Mammary epithelial cell (primary cell): ENCODE results near the gene MPDU1.

ENCODE experiments used
- CTCF ChIP-seq, 2 donors: IDR thresholded peaks in 1 of 2; conservative IDR thresholded peaks in 1 of 2; 2 replicates each; pipeline ENCODE4 v1.5.1; 2011 to 2012; ENCODE audit warnings: inconsistent platforms in 2 of 2, low read length in 2 of 2, mild to moderate bottlenecking in 2 of 2, control low read depth in 1 of 2, low read depth in 1 of 2; ENCODE audit not compliant: insufficient read depth in 1 of 2; ENCODE audit errors: extremely low read depth in 1 of 2
- EZH2 ChIP-seq: IDR thresholded peaks from 2 replicates; pipeline ENCODE4 v1.6.1; 2012; ENCODE audit warnings: low read length, inconsistent platforms, borderline replicate concordance

GRCh38 chr17:7623661-7624060, 40.0 kb downstream of the MPDU1 start:
- TF ChIP-seq CTCF (conservative IDR thresholded peaks at IDR 0.05 in 1 of 2, IDR thresholded peaks at IDR 0.05 in 1 of 2; ENCODE audit: extremely low read depth in 1 of 2, insufficient read depth in 1 of 2, low read depth in 1 of 2, low read length in 2 of 2) (no peak), EZH2 (no peak)
